HCT116 (cell line): Measurements from ENCODE around the gene PTBP3. TPM values are rescaled to one million over a fixed set of nuclear protein-coding genes. Genes with fewer than 3 reads are reported as not detected.

Experiments used
- ATAC-seq: fragments of 200-7000 bp; cut with Tn5 transposase; 2 replicates; pipeline ENCODE4 v1.9.1; 2020; ENCODE audit warnings: mild to moderate bottlenecking, moderate library complexity
- BruUV-seq: library from RNA; stranded (reverse); fragments of 400-500 nt; replicated peaks from 2 replicates; lab custom pipeline; 2021; lab: Mats Ljungman, UMichigan
- CTCF ChIA-PET: fragments of 300-600 bp; sonication (Branson Sonifier 250); formaldehyde crosslinking; loops from one replicate; lab custom pipeline; 2021; ENCODE audit warnings: antibody characterized with exemption; lab: Charles Lee
- POLR2A ChIA-PET: fragments of 300-600, 350-600 bp; sonication (Branson Sonifier 250); formaldehyde crosslinking; loops from one replicate; lab custom pipeline; 2021; ENCODE audit warnings: antibody characterized with exemption; lab: Charles Lee
- RAD21 ChIA-PET, 2 experiments: fragments of 300-600 bp; sonication (Branson Sonifier 250); formaldehyde crosslinking; loops; one replicate each; lab custom pipeline; 2023; ENCODE audit warnings: low total read pairs in 2 of 2; ENCODE audit not compliant: uncharacterized antibody in 2 of 2, unreplicated experiment in 2 of 2, low non-redundant PET in 1 of 2; lab: Charles Lee
- DNase-seq: peaks from one replicate; pipeline ENCODE4 v3.0.0-alpha.2; 2010; ENCODE audit warnings: low read depth, low spot score
- H2AFZ ChIP-seq: fragments of 200-600 bp; shearing (Covaris generic), sonication (generic); 2 replicates; pipeline ENCODE4 v1.6.1; 2017; ENCODE audit warnings: low read depth, mixed run types, mixed read lengths, antibody characterized with exemption, low read length; ENCODE audit not compliant: poor library complexity, severe bottlenecking
- H3K27ac ChIP-seq: 2 replicates; pipeline ENCODE4 v1.5.1; 2012; ENCODE audit warnings: low read depth, low read length
- H3K27me3 ChIP-seq: fragments of 200-600 bp; sonication (generic); 2 replicates; pipeline ENCODE4 v1.6.1; 2016; ENCODE audit warnings: mixed run types, low read length, mixed read lengths; ENCODE audit not compliant: insufficient read depth
- H3K36me3 ChIP-seq, 2 experiments: fragments of 200-500 bp in 1 of 2; fragments of 200-600 bp in 1 of 2; sonication (Bioruptor generic) in 1 of 2; sonication (generic) in 1 of 2; 2 replicates each; pipeline versions ENCODE4 v1.5.1 to v1.6.1; 2014 to 2016; ENCODE audit warnings: low read length in 2 of 2, inconsistent platforms in 1 of 2, mixed read lengths in 1 of 2, mixed run types in 1 of 2; ENCODE audit not compliant: insufficient read depth in 2 of 2, control insufficient read depth in 1 of 2
- H3K4me1 ChIP-seq, 2 experiments: fragments of 200-600 bp in 1 of 2; sonication (generic) in 1 of 2; 2 replicates each; pipeline versions ENCODE4 v1.5.1 to v1.6.1; 2012 to 2017; ENCODE audit warnings: low read length in 2 of 2, inconsistent platforms in 1 of 2, mild to moderate bottlenecking in 1 of 2, mixed read lengths in 1 of 2, mixed run types in 1 of 2, moderate library complexity in 1 of 2; ENCODE audit not compliant: insufficient read depth in 2 of 2, control insufficient read depth in 1 of 2
- H3K4me2 ChIP-seq: fragments of 200-600 bp; sonication (generic); 2 replicates; pipeline ENCODE4 v1.6.1; 2017; ENCODE audit warnings: mixed run types, low read length, mixed read lengths
- H3K4me3 ChIP-seq, 2 experiments: fragments of 200-600 bp in 1 of 2; sonication (generic) in 1 of 2; replicated peaks in 1 of 2; 2 replicates each; pipeline ENCODE4 v1.5.1; 2011 to 2016; ENCODE audit warnings: low read length in 2 of 2, control low read depth in 1 of 2, low read depth in 1 of 2, mild to moderate bottlenecking in 1 of 2, mixed read lengths in 1 of 2, mixed run types in 1 of 2
- H3K79me2 ChIP-seq: fragments of 200-600 bp; sonication (generic); 2 replicates; pipeline ENCODE4 v1.6.1; 2017; ENCODE audit warnings: mild to moderate bottlenecking, mixed run types, low read length, moderate library complexity, mixed read lengths; ENCODE audit not compliant: insufficient read depth
- H3K9ac ChIP-seq: fragments of 200-600 bp; sonication (generic); 2 replicates; pipeline ENCODE4 v1.6.1; 2016; ENCODE audit warnings: low read length, mixed read lengths
- H3K9me2 ChIP-seq: fragments of 200-600 bp; sonication (generic), shearing (Covaris generic); 2 replicates; pipeline ENCODE4 v1.6.1; 2017; ENCODE audit warnings: mixed run types, mild to moderate bottlenecking, moderate library complexity; ENCODE audit not compliant: insufficient read depth
- H3K9me3 ChIP-seq, 2 experiments: fragments of 200-500 bp in 1 of 2; fragments of 200-600 bp in 1 of 2; sonication (Bioruptor generic) in 1 of 2; sonication (generic) in 1 of 2; 2 replicates each; pipeline ENCODE4 v1.6.1; 2014 to 2017; ENCODE audit warnings: low read length in 2 of 2, mixed read lengths in 2 of 2, inconsistent platforms in 1 of 2, low read depth in 1 of 2, mild to moderate bottlenecking in 1 of 2, mixed run types in 1 of 2, moderate library complexity in 1 of 2; ENCODE audit not compliant: control insufficient read depth in 1 of 2, insufficient read depth in 1 of 2
- H4K20me1 ChIP-seq: fragments of 200-600 bp; sonication (generic), shearing (Covaris generic); 2 replicates; pipeline ENCODE4 v1.6.1; 2017; ENCODE audit warnings: mixed run types, mild to moderate bottlenecking, moderate library complexity; ENCODE audit not compliant: insufficient read depth
- ATF3 ChIP-seq: IDR thresholded peaks from 2 replicates; pipeline ENCODE4 v1.6.1; 2012
- CTCF ChIP-seq, 3 experiments: fragments of 200-600 bp in 1 of 3; sonication (generic) in 1 of 3; IDR thresholded peaks in 2 of 3; conservative IDR thresholded peaks in 1 of 3; 2 replicates each; pipeline ENCODE4 v1.5.1; 2012 to 2017; ENCODE audit warnings: low read depth in 2 of 3, low read length in 2 of 3, antibody characterized with exemption in 1 of 3, borderline replicate concordance in 1 of 3, control low read depth in 1 of 3, mild to moderate bottlenecking in 1 of 3, mixed read lengths in 1 of 3, mixed run types in 1 of 3, moderate library complexity in 1 of 3; ENCODE audit not compliant: insufficient read depth in 1 of 3
- EGR1 ChIP-seq: IDR thresholded peaks from 2 replicates; pipeline ENCODE4 v1.6.1; 2012; ENCODE audit warnings: low read depth
- ELF1 ChIP-seq: IDR thresholded peaks from 2 replicates; pipeline ENCODE4 v1.6.1; 2012; ENCODE audit warnings: low read depth, borderline replicate concordance
- EZH2 ChIP-seq: fragments of 200-600 bp; sonication (generic); IDR thresholded peaks from 2 replicates; pipeline ENCODE4 v1.6.1; 2017; ENCODE audit warnings: antibody characterized with exemption, mixed run types
- EZH2phosphoT487 ChIP-seq: fragments of 200-600 bp; IDR thresholded peaks from 2 replicates; pipeline ENCODE4 v1.6.1; 2018; ENCODE audit warnings: antibody characterized with exemption, borderline replicate concordance
- FOSL1 ChIP-seq: IDR thresholded peaks from 2 replicates; pipeline ENCODE4 v1.6.1; 2012; ENCODE audit warnings: low read depth
- JUND ChIP-seq: IDR thresholded peaks from 2 replicates; pipeline ENCODE4 v1.6.1; 2012
- RAD21 ChIP-seq: IDR thresholded peaks from 2 replicates; pipeline ENCODE4 v1.6.1; 2012; ENCODE audit warnings: low read depth, mild to moderate bottlenecking
- SIN3A ChIP-seq: IDR thresholded peaks from 2 replicates; pipeline ENCODE4 v1.6.1; 2012; ENCODE audit warnings: low read depth
- TCF7L2 ChIP-seq: IDR thresholded peaks from 2 replicates; pipeline ENCODE4 v1.7.0; 2011; ENCODE audit warnings: borderline replicate concordance, inconsistent platforms; ENCODE audit not compliant: insufficient read depth, insufficient read length; ENCODE audit errors: extremely low read depth
- YY1 ChIP-seq: IDR thresholded peaks from 2 replicates; pipeline ENCODE4 v1.6.1; 2011; ENCODE audit warnings: low read length, low read depth, moderate library complexity, mild to moderate bottlenecking; ENCODE audit not compliant: insufficient replicate concordance; ENCODE audit errors: extremely low read depth
- ZBTB33 ChIP-seq: IDR thresholded peaks from 2 replicates; pipeline ENCODE4 v1.6.1; 2011; ENCODE audit warnings: mild to moderate bottlenecking, low read length, moderate library complexity; ENCODE audit not compliant: insufficient replicate concordance; ENCODE audit errors: extremely low read depth
- ZFX ChIP-seq: fragments of 450-650 bp; IDR thresholded peaks from 2 replicates; pipeline ENCODE4 v1.6.1; 2017
- ZNF274 ChIP-seq: fragments of 200-500 bp; sonication (Bioruptor generic); IDR thresholded peaks from 2 replicates; pipeline ENCODE4 v1.6.1; 2014; ENCODE audit warnings: mild to moderate bottlenecking, low read depth, low read length, inconsistent platforms
- intact Hi-C: fragments of 100-400 bp; cut with micrococcal nuclease; formaldehyde crosslinking; loops from 2 replicates; pipeline ENCODE4 v1.10.0; 2022
- total RNA-seq: library from RNA; stranded (reverse); gene quantifications from one replicate; pipeline ENCODE4 v1.2.1, GENCODE V29; 2021; ENCODE audit not compliant: unreplicated experiment

Gene PTBP3
- total RNA-seq, 1 experiment from 2014 or later = 102 TPM

- POLR2A ChIA-PET = no interaction called here
- no TSS peak for BruUV-seq
- H3K9me2 ChIP-seq = no peaks in the 10 kb centered on the region
- H3K36me3 ChIP-seq = no peaks in the 10 kb centered on the region
- no peaks in the 10 kb centered on the region for H3K9me3 ChIP-seq
- H3K4me1 ChIP-seq = peaks cover 6 to 36% of the 10 kb centered on the region in 2 experiments; a peak in 3 of 4 replicates
- intact Hi-C loops = no loop called here
- CTCF ChIA-PET = no interaction called here
- TF ChIP-seq TCF7L2 = no peak
- no peak for TF ChIP-seq CTCF (IDR thresholded peaks at IDR 0.05 in 2 of 3, conservative IDR thresholded peaks at IDR 0.05 in 1 of 3; ENCODE audit: borderline replicate concordance in 1 of 3, insufficient read depth in 1 of 3, low read depth in 2 of 3, low read length in 2 of 3)
- TF ChIP-seq FOSL1 = no peak
- TF ChIP-seq ELF1 = no peak
- no peak for TF ChIP-seq ZNF274
- no peak for TF ChIP-seq ZBTB33
- TF ChIP-seq EZH2 = no peak
- no peak for TF ChIP-seq SIN3A
- TF ChIP-seq RAD21 = no peak
- TF ChIP-seq ATF3 = no peak
- no peak for TF ChIP-seq YY1
- no peak for TF ChIP-seq ZFX
- TF ChIP-seq EZH2phosphoT487 = no peak
- TF ChIP-seq JUND = no peak
- TF ChIP-seq EGR1 = no peak
- RAD21 ChIA-PET = no interaction called here
- no peak overlapping the region for H3K27ac ChIP-seq
- peaks cover 98% of the 10 kb centered on the region for H3K79me2 ChIP-seq
- DNase-seq (no peak), ATAC-seq (no peak)
- H3K4me3 ChIP-seq = no peak overlapping the region
- H3K4me2 ChIP-seq = no peak overlapping the region; the same call in 1 of the 2 replicates
- H4K20me1 ChIP-seq = no peaks in the 10 kb centered on the region; the same call in 1 of the 2 replicates
- no peaks in the 10 kb centered on the region for H3K27me3 ChIP-seq
- no peak overlapping the region for H2AFZ ChIP-seq
- no peak overlapping the region for H3K9ac ChIP-seq
These were observed 10.0 kb downstream of the PTBP3 start for GRCh38 chr9:112323378-112323854.
